Smooth muscle cell (in vitro differentiated cells): Measurements from ENCODE around the gene EFHD1. TPM values are rescaled to one million over a fixed set of nuclear protein-coding genes. Genes with fewer than 3 reads are reported as not detected.

Experiments used
- DNase-seq: peaks from one replicate; lab custom pipeline; 2025; ENCODE audit not compliant: unreplicated experiment; lab: John Stamatoyannopoulos, UW
- H2AFZ ChIP-seq: fragments of 200-600 bp; sonication (generic); 2 replicates; pipeline ENCODE4 v1.6.0; 2016; ENCODE audit warnings: antibody characterized with exemption, low read depth, mild to moderate bottlenecking
- H3F3A ChIP-seq: fragments of 200-600 bp; sonication (generic); 2 replicates; pipeline ENCODE4 v1.6.0; 2017; ENCODE audit warnings: antibody characterized with exemption, low read depth
- H3K27ac ChIP-seq: fragments of 200-600 bp; sonication (generic); 2 replicates; pipeline ENCODE4 v1.5.1; 2016; ENCODE audit warnings: low read depth, mild to moderate bottlenecking
- H3K27me3 ChIP-seq: fragments of 200-600 bp; sonication (generic); 2 replicates; pipeline ENCODE4 v1.6.1; 2016; ENCODE audit warnings: low read depth, mild to moderate bottlenecking
- H3K36me3 ChIP-seq: fragments of 200-600 bp; sonication (generic); 2 replicates; pipeline ENCODE4 v1.5.1; 2016; ENCODE audit warnings: low read depth
- H3K4me1 ChIP-seq: fragments of 200-600 bp; sonication (generic); 2 replicates; pipeline ENCODE4 v1.5.1; 2016; ENCODE audit warnings: low read depth
- H3K4me2 ChIP-seq: fragments of 200-600 bp; sonication (generic); 2 replicates; pipeline ENCODE4 v1.6.0; 2016; ENCODE audit warnings: mild to moderate bottlenecking
- H3K4me3 ChIP-seq: fragments of 200-600 bp; sonication (generic); 2 replicates; pipeline ENCODE4 v1.5.1; 2016; ENCODE audit warnings: mild to moderate bottlenecking
- H3K79me2 ChIP-seq: fragments of 200-600 bp; sonication (generic); 2 replicates; pipeline ENCODE4 v1.6.0; 2016; ENCODE audit warnings: low read depth, mild to moderate bottlenecking
- H3K9ac ChIP-seq: fragments of 200-600 bp; sonication (generic); 2 replicates; pipeline ENCODE4 v1.6.0; 2016; ENCODE audit warnings: low read depth
- H3K9me3 ChIP-seq: fragments of 200-600 bp; sonication (generic); replicated peaks from 2 replicates; pipeline ENCODE4 v1.5.1; 2016; ENCODE audit warnings: low read depth
- H4K20me1 ChIP-seq: fragments of 200-600 bp; sonication (generic); 2 replicates; pipeline ENCODE4 v1.6.0; 2016; ENCODE audit warnings: low read depth
- WGBS: methylation state at CpG from one replicate; pipeline ENCODE4 v1.1.7; 2016; ENCODE audit warnings: low lambda C conversion rate; 5-methylcytosine and 5-hydroxymethylcytosine counted together
- polyA plus RNA-seq: library from polyadenylated mRNA; unstranded; fragments of >200 nt; fragmentation: Nextera tagmentation; extraction: Ambion mirVana; gene quantifications from 2 replicates; pipeline ENCODE4 v1.2.1, GENCODE V29; 2016
- total RNA-seq: library from RNA; depleted of rRNA; stranded (reverse); fragments of >200 nt; gene quantifications from 2 replicates; pipeline ENCODE4 v1.2.3, GENCODE V29; 2014
- TF ChIP-seq, protein P1 (sequence below): fragments of 200-600 bp; sonication (generic); IDR thresholded peaks from 2 replicates; pipeline ENCODE4 v1.5.1; 2017; ENCODE audit warnings: borderline replicate concordance, mild to moderate bottlenecking, antibody characterized with exemption; ENCODE audit not compliant: insufficient read depth, poor library complexity, severe bottlenecking

EFHD1 gene
- total and polyA plus RNA-seq, 2 experiments from 2014 or later: 6.4 to 19.2 TPM

DNA sequence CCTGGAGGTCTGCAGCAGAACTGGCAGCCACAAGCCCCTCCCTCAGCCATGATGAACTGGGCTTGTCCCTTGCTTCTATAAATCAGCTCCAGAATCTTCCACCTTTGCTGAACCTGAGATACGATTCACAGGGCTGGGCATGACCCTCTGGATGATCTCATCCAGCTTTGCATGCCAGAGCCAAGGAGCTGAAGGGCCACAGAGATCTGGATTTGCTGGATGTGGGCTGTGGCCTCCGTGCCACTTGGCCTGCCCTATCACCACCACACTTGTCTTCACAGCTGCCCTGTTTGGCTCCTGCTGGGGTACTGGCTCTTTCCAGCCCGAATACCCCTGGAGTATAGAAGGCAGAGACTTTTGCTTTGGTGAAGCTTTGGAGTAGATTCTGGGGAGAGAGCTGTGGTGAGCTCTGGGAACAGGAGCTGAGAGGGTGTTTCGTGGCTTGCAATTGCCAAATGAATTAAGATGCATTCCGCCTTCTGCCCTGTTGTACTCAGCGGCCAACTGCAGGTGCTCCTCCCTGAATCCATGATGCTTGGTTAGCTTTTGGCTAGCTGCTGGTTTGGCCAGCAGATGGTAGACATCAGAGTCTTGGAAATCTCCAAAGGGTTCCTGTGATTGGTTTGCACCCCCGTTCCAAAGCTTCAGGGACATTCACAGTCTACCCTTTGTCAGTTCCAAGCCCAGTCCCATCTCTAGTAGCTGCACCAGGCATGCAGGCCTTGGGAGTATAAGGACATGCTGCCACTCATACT lies 32.8 kb downstream of the EFHD1 start:
- H4K20me1 ChIP-seq: no peaks in the 10 kb centered on the region
- no peaks in the 10 kb centered on the region for H3K36me3 ChIP-seq
- no peak overlapping the region for H3K27ac ChIP-seq
- no peaks in the 10 kb centered on the region for H3K4me1 ChIP-seq
- H3K9me3 ChIP-seq: no peaks in the 10 kb centered on the region
- no peak overlapping the region for H3K9ac ChIP-seq
- WGBS: 80% methylated on average over 7 of the region's 7 CpGs
- no peaks in the 10 kb centered on the region for H3K27me3 ChIP-seq
- H2AFZ ChIP-seq: no peak overlapping the region
- no peak overlapping the region for H3K4me2 ChIP-seq
- H3K4me3 ChIP-seq: no peak overlapping the region
- DNase-seq: no peak
- TF ChIP-seq, protein P1, sequence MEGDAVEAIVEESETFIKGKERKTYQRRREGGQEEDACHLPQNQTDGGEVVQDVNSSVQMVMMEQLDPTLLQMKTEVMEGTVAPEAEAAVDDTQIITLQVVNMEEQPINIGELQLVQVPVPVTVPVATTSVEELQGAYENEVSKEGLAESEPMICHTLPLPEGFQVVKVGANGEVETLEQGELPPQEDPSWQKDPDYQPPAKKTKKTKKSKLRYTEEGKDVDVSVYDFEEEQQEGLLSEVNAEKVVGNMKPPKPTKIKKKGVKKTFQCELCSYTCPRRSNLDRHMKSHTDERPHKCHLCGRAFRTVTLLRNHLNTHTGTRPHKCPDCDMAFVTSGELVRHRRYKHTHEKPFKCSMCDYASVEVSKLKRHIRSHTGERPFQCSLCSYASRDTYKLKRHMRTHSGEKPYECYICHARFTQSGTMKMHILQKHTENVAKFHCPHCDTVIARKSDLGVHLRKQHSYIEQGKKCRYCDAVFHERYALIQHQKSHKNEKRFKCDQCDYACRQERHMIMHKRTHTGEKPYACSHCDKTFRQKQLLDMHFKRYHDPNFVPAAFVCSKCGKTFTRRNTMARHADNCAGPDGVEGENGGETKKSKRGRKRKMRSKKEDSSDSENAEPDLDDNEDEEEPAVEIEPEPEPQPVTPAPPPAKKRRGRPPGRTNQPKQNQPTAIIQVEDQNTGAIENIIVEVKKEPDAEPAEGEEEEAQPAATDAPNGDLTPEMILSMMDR: no peak
- H3F3A ChIP-seq: no peaks in the 10 kb centered on the region
- no peaks in the 10 kb centered on the region for H3K79me2 ChIP-seq

DNA sequence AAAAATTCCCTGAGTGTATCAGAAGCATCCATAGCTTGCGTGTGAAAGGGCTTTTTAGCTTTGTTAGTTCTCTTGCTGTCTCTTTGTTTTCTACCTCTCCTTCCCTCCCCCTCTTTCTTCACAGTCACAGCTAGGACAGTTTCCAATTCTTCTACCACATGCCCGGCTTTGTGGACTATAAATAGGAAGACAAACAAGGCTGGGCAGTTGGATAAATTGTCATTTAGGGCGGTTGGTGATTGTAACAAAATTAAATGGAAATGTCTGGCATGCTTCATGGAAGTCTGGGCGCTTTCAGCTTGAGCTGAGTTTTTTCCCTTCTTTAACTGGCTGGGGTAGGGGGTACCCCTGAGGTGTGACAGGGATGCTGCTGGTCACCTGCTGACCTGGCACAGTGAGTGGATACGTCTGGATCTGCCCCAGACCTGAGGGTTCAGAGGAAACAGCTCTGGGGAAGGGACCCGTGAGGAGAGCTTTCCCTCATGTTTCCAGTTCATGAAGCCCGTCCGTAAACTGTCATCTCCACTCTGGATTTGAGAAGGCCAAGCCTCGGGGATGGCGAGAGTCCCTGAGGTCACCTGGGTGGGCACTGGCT lies 34.7 kb downstream of the EFHD1 start:
- TF ChIP-seq, protein P1: no peak
- Histone ChIP-seq H3K79me2 (no peaks in the 10 kb centered on the region), H4K20me1 (no peaks in the 10 kb centered on the region), H3F3A (no peaks in the 10 kb centered on the region), H3K27ac (no peak overlapping the region), H3K4me2 (no peak overlapping the region), H2AFZ (no peak overlapping the region), H3K9me3 (no peaks in the 10 kb centered on the region), H3K9ac (no peak overlapping the region), H3K27me3 (no peaks in the 10 kb centered on the region), H3K4me3 (no peak overlapping the region), H3K36me3 (no peaks in the 10 kb centered on the region), H3K4me1 (no peaks in the 10 kb centered on the region)
- DNase-seq: no peak
- WGBS: 88% methylated on average over 10 of the region's 10 CpGs

DNA sequence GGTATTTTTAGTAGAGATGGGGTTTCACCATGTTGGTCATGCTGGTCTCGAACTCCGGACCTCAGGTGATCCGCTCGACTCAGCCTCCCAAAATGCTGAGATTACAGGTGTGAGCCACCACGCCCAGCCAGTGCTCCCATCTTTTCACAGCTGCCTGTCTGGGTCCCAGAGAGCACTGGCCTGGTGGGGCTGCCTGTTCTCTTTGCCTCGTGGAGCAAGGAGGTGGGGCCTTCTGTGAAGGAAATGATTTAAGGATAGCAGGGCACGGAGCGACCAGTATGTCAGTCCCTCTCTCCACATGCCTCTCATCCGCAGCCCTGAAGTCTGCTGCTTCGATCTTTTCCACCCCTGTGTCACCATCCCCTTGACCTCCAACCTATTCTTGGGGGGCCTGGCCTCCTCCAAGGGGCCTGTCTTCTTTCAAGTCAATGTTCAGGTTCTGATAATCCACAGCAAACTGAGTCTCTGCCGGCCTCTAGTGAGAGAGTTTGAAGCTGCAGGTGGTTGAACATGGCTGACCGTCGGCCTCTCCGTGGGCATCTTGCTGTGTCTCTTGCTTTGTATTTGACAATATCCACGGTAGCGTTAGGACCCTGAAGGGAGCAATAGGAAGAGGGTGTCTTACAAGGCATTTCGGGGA lies 35.5 kb downstream of the EFHD1 start:
- H3K27me3 ChIP-seq: no peaks in the 10 kb centered on the region
- DNase-seq: no peak
- H4K20me1 ChIP-seq: no peaks in the 10 kb centered on the region
- H3K9ac ChIP-seq: no peak overlapping the region
- H2AFZ ChIP-seq: no peak overlapping the region
- H3K9me3 ChIP-seq: no peaks in the 10 kb centered on the region
- 82% methylated on average over 17 of the region's 17 CpGs for WGBS
- TF ChIP-seq, protein P1: peak; percentile 14
- H3F3A ChIP-seq: no peaks in the 10 kb centered on the region
- H3K4me3 ChIP-seq: no peak overlapping the region
- no peaks in the 10 kb centered on the region for H3K4me1 ChIP-seq
- no peak overlapping the region for H3K27ac ChIP-seq
- H3K4me2 ChIP-seq: no peak overlapping the region
- H3K79me2 ChIP-seq: no peaks in the 10 kb centered on the region
- H3K36me3 ChIP-seq: no peaks in the 10 kb centered on the region
